ENCODE measurements around the gene OAF. TPM values are rescaled to one million over a fixed set of nuclear protein-coding genes. Genes with fewer than 3 reads are reported as not detected.

OAF gene
- total and polyA plus RNA-seq, 9 of the 15 experiments (the other 6 are each of a cell fraction or from before 2014, with no cell fraction given) = 1.1 to 21.6 (median 7.5) TPM

- no peaks in the 10 kb centered on the region for H3K9me3 ChIP-seq (replicated peaks; ENCODE audit: control insufficient read depth, insufficient read depth, low read depth, low read length)
- in situ Hi-C loops (cut with MboI) (no loop called here), intact Hi-C loops (cut with micrococcal nuclease) (loop anchor here (10.0 kb wide), 1 partner anchor 863 kb away; no protein-coding TSS in a partner anchor)
- TF ChIP-seq USF1 (CRISPR knock-in tag; IDR thresholded peaks at IDR 0.05) (no peak), PCBP2 (IDR thresholded peaks at IDR 0.05; ENCODE audit: low read depth, low read length, poor library complexity, severe bottlenecking) (no peak), RCOR1 (IDR thresholded peaks at IDR 0.05; ENCODE audit: borderline replicate concordance in 1 of 2, low read depth in 2 of 2, low read length in 2 of 2) (no peak), THAP7 (CRISPR knock-in tag; IDR thresholded peaks at IDR 0.05) (no peak), BDP1 (IDR thresholded peaks at IDR 0.05; ENCODE audit: insufficient read depth, insufficient read length) (no peak), PHF8 (IDR thresholded peaks at IDR 0.05; ENCODE audit: borderline replicate concordance, low read length) (no peak), ZNF592 (IDR thresholded peaks at IDR 0.05) (no peak), ZNF280A (IDR thresholded peaks at IDR 0.05; ENCODE audit: low read depth, partially characterized antibody) (no peak), KDM2B (CRISPR knock-in tag; IDR thresholded peaks at IDR 0.05) (no peak), EP400 (IDR thresholded peaks at IDR 0.05) (no peak), PHF20 (IDR thresholded peaks at IDR 0.05; ENCODE audit: partially characterized antibody) (no peak)
- peaks cover 28% of the 10 kb centered on the region; the same call in 1 of the 2 replicates for H4K20me1 ChIP-seq (replicated peaks; ENCODE audit: control insufficient read depth, insufficient read depth, low read length)
- ChIA-PET CTCF (ENCODE audit: low intra/inter-chr PET ratio) (no interaction called here), POLR2A (no interaction called here)
- H3K9me1 ChIP-seq (ENCODE audit: control insufficient read depth, insufficient read depth, low read length) = peaks cover 3% of the 10 kb centered on the region
- H3K4me1 ChIP-seq (replicated peaks in 1 of 2; ENCODE audit: control insufficient read depth in 2 of 2, insufficient read depth in 2 of 2, low read length in 2 of 2) = peaks cover 10 to 12% of the 10 kb centered on the region in 2 experiments; a peak in 3 of 5 replicates
- no TSS peak for BruUV-seq (replicated peaks)
- H3K4me3 ChIP-seq = no peak overlapping the region
- H3K79me2 ChIP-seq (ENCODE audit: control insufficient read depth, insufficient read depth, low read length) = no peaks in the 10 kb centered on the region
- H3K9ac ChIP-seq (ENCODE audit: insufficient read depth in 1 of 2, low read depth in 2 of 2, low read length in 2 of 2) = peak overlapping the region in 1 of 2 experiments; percentile 66; a peak in 1 of 4 replicates
- H3K27me3 ChIP-seq (ENCODE audit: control insufficient read depth in 2 of 2, insufficient read depth in 2 of 2, low read length in 2 of 2) = no peaks in the 10 kb centered on the region
- no peak overlapping the region for H3K27ac ChIP-seq (ENCODE audit: extremely low read depth, low read depth, low read length)
- ATAC-seq = no peak
- 0 out of 3 replicates have a peak, but pooled peaks cover 5% of the 10 kb centered on the region for H3K36me3 ChIP-seq (ENCODE audit: control insufficient read depth, insufficient read depth, low read length)
- WGBS (ENCODE audit: insufficient coverage, low coverage, missing lambda C conversion rate) = 65% methylated on average over 8 of the region's 12 CpGs
- FAIRE-seq = no peak
- no peak overlapping the region for H2AFZ ChIP-seq (ENCODE audit: low read depth, low read length)
- H3K4me2 ChIP-seq (ENCODE audit: insufficient read depth, low read length) = no peak overlapping the region
- no peak for DNase-seq (ENCODE audit: extremely low read depth in 1 of 4, low spot score in 3 of 4)
These were observed 7.3 kb downstream of the OAF start for GRCh38 chr11:120217941-120218694.

Measured in K562 (cell line).